Suprapubic skin (tissue), 4 donors: ENCODE data around the gene SPATC1L.

Experiments
- EP300 ChIP-seq: sonication (generic); formaldehyde crosslinking; IDR thresholded peaks from one replicate; pipeline ENCODE4 v1.6.1; 2017; ENCODE audit warnings: antibody characterized with exemption
- POLR2A ChIP-seq, 2 donors: fragments of 450-650 bp; IDR thresholded peaks; one replicate each; pipeline ENCODE4 v1.6.1; 2017; ENCODE audit warnings: antibody characterized with exemption in 2 of 2, mild to moderate bottlenecking in 2 of 2, moderate library complexity in 2 of 2
- POLR2AphosphoS5 ChIP-seq, 3 donors: sonication (generic); formaldehyde crosslinking; IDR thresholded peaks; one replicate each; pipeline ENCODE4 v1.6.1; 2017; ENCODE audit warnings: antibody characterized with exemption in 3 of 3
- TF ChIP-seq, protein P1 (sequence below), 2 donors: fragments of 200-600 bp in 1 of 2; fragments of 450-650 bp in 1 of 2; sonication (generic) in 1 of 2; IDR thresholded peaks; one replicate each; pipeline ENCODE4 v1.5.1; 2016 to 2019; ENCODE audit warnings: antibody characterized with exemption in 2 of 2, mild to moderate bottlenecking in 1 of 2, moderate library complexity in 1 of 2

DNA sequence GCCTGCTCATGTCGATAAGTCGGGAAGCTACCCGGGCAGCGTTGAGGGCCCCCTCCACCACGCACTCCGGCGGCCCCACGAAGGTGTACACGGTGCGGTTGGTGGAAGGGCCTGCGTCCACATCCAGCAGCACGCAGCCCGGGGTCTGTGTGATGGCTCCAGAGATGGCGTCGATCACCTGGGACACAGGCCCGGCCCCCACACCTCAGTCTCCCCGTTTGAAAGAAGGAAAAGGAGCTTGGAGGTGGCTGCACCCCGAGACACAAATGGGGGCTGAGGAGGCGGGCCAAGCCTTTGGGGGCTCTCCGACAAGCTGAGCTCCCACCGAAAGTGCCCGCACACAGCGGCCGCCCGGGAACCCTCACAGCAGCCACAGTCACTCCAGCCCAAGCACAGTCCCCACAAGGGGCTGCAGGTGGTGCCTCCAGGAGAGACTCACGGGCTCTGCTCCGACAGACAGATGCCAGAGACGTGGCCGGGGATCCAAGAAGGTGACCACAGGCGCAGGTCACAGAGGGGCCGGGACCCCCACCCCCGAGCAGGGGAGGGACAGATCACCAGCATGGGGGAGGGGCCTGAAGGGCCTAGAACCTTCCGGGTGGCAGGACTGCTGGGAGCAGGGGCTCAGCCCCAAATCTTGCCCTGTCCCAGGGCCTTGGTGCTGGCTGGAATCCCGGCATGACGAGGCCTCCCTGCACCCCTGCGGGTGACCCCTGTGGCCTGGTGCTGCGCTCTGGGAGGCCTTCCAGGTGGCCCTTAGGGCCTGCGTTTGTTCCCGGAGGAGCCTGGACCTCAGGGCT, 29.9 kb downstream of the SPATC1L start:
- TF ChIP-seq, protein P1, sequence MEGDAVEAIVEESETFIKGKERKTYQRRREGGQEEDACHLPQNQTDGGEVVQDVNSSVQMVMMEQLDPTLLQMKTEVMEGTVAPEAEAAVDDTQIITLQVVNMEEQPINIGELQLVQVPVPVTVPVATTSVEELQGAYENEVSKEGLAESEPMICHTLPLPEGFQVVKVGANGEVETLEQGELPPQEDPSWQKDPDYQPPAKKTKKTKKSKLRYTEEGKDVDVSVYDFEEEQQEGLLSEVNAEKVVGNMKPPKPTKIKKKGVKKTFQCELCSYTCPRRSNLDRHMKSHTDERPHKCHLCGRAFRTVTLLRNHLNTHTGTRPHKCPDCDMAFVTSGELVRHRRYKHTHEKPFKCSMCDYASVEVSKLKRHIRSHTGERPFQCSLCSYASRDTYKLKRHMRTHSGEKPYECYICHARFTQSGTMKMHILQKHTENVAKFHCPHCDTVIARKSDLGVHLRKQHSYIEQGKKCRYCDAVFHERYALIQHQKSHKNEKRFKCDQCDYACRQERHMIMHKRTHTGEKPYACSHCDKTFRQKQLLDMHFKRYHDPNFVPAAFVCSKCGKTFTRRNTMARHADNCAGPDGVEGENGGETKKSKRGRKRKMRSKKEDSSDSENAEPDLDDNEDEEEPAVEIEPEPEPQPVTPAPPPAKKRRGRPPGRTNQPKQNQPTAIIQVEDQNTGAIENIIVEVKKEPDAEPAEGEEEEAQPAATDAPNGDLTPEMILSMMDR (IDR thresholded peaks at IDR 0.05): no peak
- TF ChIP-seq POLR2A (IDR thresholded peaks at IDR 0.05): no peak
- TF ChIP-seq EP300: no peak
- no peak for TF ChIP-seq POLR2AphosphoS5 (IDR thresholded peaks at IDR 0.05)
